Esophagus muscularis mucosa (tissue), 3 donors: ENCODE data around the gene HPN.
"Not testable (repeated sequence)": the region's sequence is repeated elsewhere in the genome, so short reads cannot be mapped to it uniquely, and the experiment has no call there.

Experiments used
- POLR2AphosphoS5 ChIP-seq, 2 donors: sonication (generic); formaldehyde crosslinking; IDR thresholded peaks; one replicate each; pipeline ENCODE4 v1.6.1; 2017; ENCODE audit warnings: antibody characterized with exemption in 2 of 2
- TF ChIP-seq, protein P1 (sequence below), 3 experiments: fragments of 200-600 bp in 2 of 3; fragments of 450-650 bp in 1 of 3; sonication (generic) in 2 of 3; IDR thresholded peaks; one replicate each; pipeline ENCODE4 v1.5.1; 2017 to 2019; ENCODE audit warnings: antibody characterized with exemption in 3 of 3, mild to moderate bottlenecking in 2 of 3, moderate library complexity in 1 of 3

DNA sequence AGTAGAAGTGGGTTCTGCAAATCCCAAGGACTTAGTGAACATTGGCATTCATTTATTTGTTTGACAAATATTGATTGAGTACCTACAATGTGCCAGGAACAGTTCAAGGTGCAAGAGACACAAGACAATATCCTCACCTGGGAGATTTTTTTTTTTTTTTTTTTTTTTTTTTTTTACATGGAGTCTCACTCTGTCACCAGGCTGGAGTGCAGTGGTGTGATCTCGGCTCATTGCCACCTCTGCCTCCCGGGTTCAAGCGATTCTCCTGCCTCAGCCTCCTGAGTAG is 13.0 kb upstream of the HPN start:
- TF ChIP-seq, protein P1, sequence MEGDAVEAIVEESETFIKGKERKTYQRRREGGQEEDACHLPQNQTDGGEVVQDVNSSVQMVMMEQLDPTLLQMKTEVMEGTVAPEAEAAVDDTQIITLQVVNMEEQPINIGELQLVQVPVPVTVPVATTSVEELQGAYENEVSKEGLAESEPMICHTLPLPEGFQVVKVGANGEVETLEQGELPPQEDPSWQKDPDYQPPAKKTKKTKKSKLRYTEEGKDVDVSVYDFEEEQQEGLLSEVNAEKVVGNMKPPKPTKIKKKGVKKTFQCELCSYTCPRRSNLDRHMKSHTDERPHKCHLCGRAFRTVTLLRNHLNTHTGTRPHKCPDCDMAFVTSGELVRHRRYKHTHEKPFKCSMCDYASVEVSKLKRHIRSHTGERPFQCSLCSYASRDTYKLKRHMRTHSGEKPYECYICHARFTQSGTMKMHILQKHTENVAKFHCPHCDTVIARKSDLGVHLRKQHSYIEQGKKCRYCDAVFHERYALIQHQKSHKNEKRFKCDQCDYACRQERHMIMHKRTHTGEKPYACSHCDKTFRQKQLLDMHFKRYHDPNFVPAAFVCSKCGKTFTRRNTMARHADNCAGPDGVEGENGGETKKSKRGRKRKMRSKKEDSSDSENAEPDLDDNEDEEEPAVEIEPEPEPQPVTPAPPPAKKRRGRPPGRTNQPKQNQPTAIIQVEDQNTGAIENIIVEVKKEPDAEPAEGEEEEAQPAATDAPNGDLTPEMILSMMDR (IDR thresholded peaks at IDR 0.05), result not testable (repeated sequence)
- not testable (repeated sequence) for TF ChIP-seq POLR2AphosphoS5 (IDR thresholded peaks at IDR 0.05)
